A673 (cell line): ENCODE measurements around the gene INHBE. TPM values are rescaled to one million over a fixed set of nuclear protein-coding genes. Genes with fewer than 3 reads are reported as not detected.

Experiments
- BruUV-seq: library from RNA; stranded (reverse); fragments of 400-500 nt; replicated peaks from 2 replicates; lab custom pipeline; 2021; lab: Mats Ljungman, UMichigan
- CTCF ChIA-PET: fragments of 300-600 bp; sonication (Branson Sonifier 250); formaldehyde crosslinking; loops from one replicate; lab custom pipeline; 2022; ENCODE audit warnings: antibody characterized with exemption; lab: Charles Lee
- POLR2A ChIA-PET: fragments of 300-600 bp; sonication (Branson Sonifier 250); formaldehyde crosslinking; loops from one replicate; lab custom pipeline; 2022; ENCODE audit warnings: antibody characterized with exemption; ENCODE audit not compliant: low non-redundant PET; lab: Charles Lee
- DNase-seq: peaks from one replicate; pipeline ENCODE4 v3.0.0-alpha.2; 2015; ENCODE audit warnings: low spot score
- H3K27ac ChIP-seq: fragments of 200-600 bp; sonication (generic); 2 replicates; pipeline ENCODE4 v1.5.1; 2016; ENCODE audit warnings: mixed run types, low read depth, mild to moderate bottlenecking, mixed read lengths, antibody characterized with exemption, low read length; ENCODE audit not compliant: poor library complexity, severe bottlenecking
- H3K27me3 ChIP-seq: fragments of 200-600 bp; sonication (generic); replicated peaks from 2 replicates; pipeline ENCODE4 v1.6.1; 2017; ENCODE audit warnings: mixed run types, low read depth, mild to moderate bottlenecking, mixed read lengths, antibody characterized with exemption, low read length; ENCODE audit not compliant: insufficient read depth, poor library complexity
- H3K36me3 ChIP-seq: fragments of 200-600 bp; sonication (generic); 2 replicates; pipeline ENCODE4 v1.6.1; 2016; ENCODE audit warnings: mixed run types, mild to moderate bottlenecking, mixed read lengths, antibody characterized with exemption, low read length; ENCODE audit not compliant: insufficient read depth, poor library complexity, severe bottlenecking
- H3K4me1 ChIP-seq: fragments of 200-600 bp; sonication (generic); 2 replicates; pipeline ENCODE4 v1.6.1; 2017; ENCODE audit warnings: mixed run types, mild to moderate bottlenecking, mixed read lengths, antibody characterized with exemption, low read length; ENCODE audit not compliant: insufficient read depth, poor library complexity, severe bottlenecking
- H3K4me3 ChIP-seq: fragments of 200-600 bp; sonication (generic); 2 replicates; pipeline ENCODE4 v1.5.1; 2016; ENCODE audit warnings: low read depth, mixed run types, mild to moderate bottlenecking, mixed read lengths, low read length; ENCODE audit not compliant: poor library complexity, severe bottlenecking
- H3K9me3 ChIP-seq: fragments of 200-600 bp; sonication (generic); 2 replicates; pipeline ENCODE4 v1.6.1; 2016; ENCODE audit warnings: mixed run types, low read depth, mild to moderate bottlenecking, mixed read lengths, antibody characterized with exemption, low read length; ENCODE audit not compliant: poor library complexity, severe bottlenecking
- EZH2 ChIP-seq: fragments of 200-600 bp; sonication (generic); IDR thresholded peaks from 2 replicates; pipeline ENCODE4 v1.6.1; 2017; ENCODE audit warnings: borderline replicate concordance, low read depth, mild to moderate bottlenecking, mixed read lengths, antibody characterized with exemption, low read length; ENCODE audit not compliant: poor library complexity, severe bottlenecking
- intact Hi-C: fragments of 100-400 bp; cut with micrococcal nuclease; formaldehyde crosslinking; loops from one replicate; pipeline ENCODE4 v1.10.0; 2022; ENCODE audit not compliant: unreplicated experiment
- total RNA-seq: library from RNA; stranded (reverse); gene quantifications from 2 replicates; pipeline ENCODE4 v1.2.3, GENCODE V29; 2021
- TF ChIP-seq, protein P1 (sequence below): fragments of 300-800, 200-600 bp; sonication (generic); conservative IDR thresholded peaks from 2 replicates; pipeline ENCODE4 v1.5.1; 2017; ENCODE audit warnings: low read depth, mild to moderate bottlenecking, antibody characterized with exemption, low read length, moderate library complexity, mixed read lengths

Gene INHBE
- total RNA-seq, 1 experiment from 2014 or later: 0.62 TPM

DNA sequence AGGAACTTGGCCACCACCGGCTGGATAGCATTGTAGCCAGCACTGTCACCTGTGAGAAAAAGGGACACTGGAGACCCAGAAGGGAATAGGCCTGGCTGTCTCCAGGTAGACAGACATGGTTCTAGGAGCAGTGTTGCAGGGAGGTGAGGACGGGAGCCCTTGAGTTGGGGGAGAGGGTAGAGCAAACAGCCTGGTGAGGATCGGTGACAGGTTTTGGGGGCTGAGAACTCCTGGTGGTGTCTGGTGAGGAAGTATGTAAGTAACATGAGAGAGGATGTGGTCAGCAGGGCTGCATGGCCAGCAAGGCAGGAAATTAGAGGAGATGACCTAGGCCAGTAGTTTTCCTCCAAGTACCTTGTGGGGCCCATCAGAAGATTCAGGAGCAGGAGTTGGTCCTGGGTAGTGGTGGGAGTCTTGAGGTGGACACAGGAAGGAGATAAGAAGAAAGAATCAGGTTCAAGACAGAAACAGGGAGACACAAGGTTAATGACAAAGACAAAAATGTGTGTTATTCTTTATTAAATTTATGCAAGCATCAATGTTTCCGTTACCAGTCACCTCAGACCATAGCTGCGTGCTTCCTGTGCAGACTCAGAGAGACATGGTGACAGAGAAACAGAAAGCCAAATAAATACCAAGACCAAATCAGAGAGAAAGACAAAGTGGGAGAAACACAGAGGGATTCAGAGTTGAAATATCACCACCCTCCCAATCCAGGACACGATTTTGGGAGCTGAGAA lies 24.4 kb downstream of the INHBE start, which contains the start of gene ARHGAP9:
Gene ARHGAP9 (minus strand): TSS at position 491 of the 740 bp plus-strand sequence. CDS start 460 bp downstream, at position 31.
- H3K9me3 ChIP-seq: no peaks in the 10 kb centered on the region
- H3K27ac ChIP-seq: no peak within 1 kb of the TSS
- TF ChIP-seq, protein P1, sequence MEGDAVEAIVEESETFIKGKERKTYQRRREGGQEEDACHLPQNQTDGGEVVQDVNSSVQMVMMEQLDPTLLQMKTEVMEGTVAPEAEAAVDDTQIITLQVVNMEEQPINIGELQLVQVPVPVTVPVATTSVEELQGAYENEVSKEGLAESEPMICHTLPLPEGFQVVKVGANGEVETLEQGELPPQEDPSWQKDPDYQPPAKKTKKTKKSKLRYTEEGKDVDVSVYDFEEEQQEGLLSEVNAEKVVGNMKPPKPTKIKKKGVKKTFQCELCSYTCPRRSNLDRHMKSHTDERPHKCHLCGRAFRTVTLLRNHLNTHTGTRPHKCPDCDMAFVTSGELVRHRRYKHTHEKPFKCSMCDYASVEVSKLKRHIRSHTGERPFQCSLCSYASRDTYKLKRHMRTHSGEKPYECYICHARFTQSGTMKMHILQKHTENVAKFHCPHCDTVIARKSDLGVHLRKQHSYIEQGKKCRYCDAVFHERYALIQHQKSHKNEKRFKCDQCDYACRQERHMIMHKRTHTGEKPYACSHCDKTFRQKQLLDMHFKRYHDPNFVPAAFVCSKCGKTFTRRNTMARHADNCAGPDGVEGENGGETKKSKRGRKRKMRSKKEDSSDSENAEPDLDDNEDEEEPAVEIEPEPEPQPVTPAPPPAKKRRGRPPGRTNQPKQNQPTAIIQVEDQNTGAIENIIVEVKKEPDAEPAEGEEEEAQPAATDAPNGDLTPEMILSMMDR: no peak
- no peak for TF ChIP-seq EZH2
- CTCF ChIA-PET: interaction anchor here (0.8 kb wide), 1 partner anchor 21 kb away, joined by 3 read pairs; no protein-coding TSS in a partner anchor
- POLR2A ChIA-PET: no interaction called here
- peaks cover 20% of the 10 kb centered on the region for H3K27me3 ChIP-seq
- no peak for DNase-seq
- H3K4me3 ChIP-seq: no peak within 1 kb of the TSS
- intact Hi-C loops: no loop called here
- no TSS peak for BruUV-seq
- H3K36me3 ChIP-seq: no peaks in the 10 kb centered on the region
- H3K4me1 ChIP-seq: no peaks in the 10 kb centered on the region

DNA sequence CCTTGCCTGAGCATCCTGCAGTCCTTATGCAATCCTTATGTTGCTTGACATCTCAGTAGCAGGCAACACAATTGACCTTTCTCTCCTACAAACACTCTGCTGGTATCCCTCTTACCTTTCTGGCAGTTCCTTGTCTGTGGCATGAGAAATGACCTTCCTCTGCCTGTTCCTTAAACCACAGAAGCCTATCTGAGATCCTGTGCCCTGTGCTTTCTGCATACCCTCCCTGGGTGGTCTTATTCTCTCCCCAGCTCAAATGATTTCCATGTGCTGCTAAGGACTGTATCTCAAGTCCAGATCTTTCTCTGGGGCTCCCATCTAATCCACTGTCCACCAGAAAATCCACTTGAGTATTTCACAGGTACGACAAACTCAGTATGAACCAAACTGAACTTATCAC lies 26.6 kb downstream of the INHBE start:
- no peaks in the 10 kb centered on the region for H3K9me3 ChIP-seq
- no peak overlapping the region for H3K27ac ChIP-seq
- no peaks in the 10 kb centered on the region for H3K36me3 ChIP-seq
- POLR2A ChIA-PET: no interaction called here
- TF ChIP-seq EZH2: no peak
- TF ChIP-seq, protein P1: no peak
- no peaks in the 10 kb centered on the region for H3K27me3 ChIP-seq
- no peak overlapping the region for H3K4me3 ChIP-seq
- no peak for DNase-seq
- intact Hi-C loops: no loop called here
- no TSS peak for BruUV-seq
- CTCF ChIA-PET: no interaction called here
- no peaks in the 10 kb centered on the region for H3K4me1 ChIP-seq

DNA sequence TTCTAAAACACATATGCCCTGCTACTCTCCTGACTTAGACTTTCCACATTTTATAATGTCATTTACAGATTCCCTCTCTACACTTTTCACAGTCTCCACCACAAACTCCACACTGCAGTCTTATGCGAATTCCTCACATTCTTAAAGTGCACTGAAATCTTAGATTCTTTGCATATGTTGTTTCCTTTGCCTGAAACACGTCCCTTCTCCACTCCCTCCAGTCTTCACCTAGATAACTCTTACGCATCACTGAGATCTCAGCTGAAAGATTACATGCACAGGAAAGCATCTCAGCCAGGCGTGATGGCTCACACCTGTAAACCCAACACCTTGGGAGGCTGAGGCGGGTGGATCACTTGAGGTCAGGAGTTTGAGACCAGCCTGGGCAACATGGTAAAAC lies 28.4 kb downstream of the INHBE start:
- Histone ChIP-seq H3K27me3 (no peaks in the 10 kb centered on the region), H3K27ac (peak overlapping the region; percentile 16), H3K36me3 (no peaks in the 10 kb centered on the region), H3K4me1 (no peaks in the 10 kb centered on the region), H3K9me3 (no peaks in the 10 kb centered on the region), H3K4me3 (no peak overlapping the region)
- intact Hi-C loops: no loop called here
- POLR2A ChIA-PET: no interaction called here
- BruUV-seq: no TSS peak
- CTCF ChIA-PET: interaction anchor here (0.6 kb wide), 1 partner anchor 22 kb away, joined by 3 read pairs; no protein-coding TSS in a partner anchor
- DNase-seq: no peak
- TF ChIP-seq, protein P1: no peak
- TF ChIP-seq EZH2: no peak
